H1 (cell line): ENCODE measurements around the gene NUP43. TPM values are rescaled to one million over a fixed set of nuclear protein-coding genes. Genes with fewer than 3 reads are reported as not detected.

Experiments used
- CHD7 ChIP-seq: fragments of 300-600 bp; sonication (generic); IDR thresholded peaks from 2 replicates; pipeline ENCODE4 v1.7.1; 2012; ENCODE audit warnings: low read length, moderate library complexity, mild to moderate bottlenecking, inconsistent platforms; ENCODE audit not compliant: insufficient replicate concordance
- TBP ChIP-seq: IDR thresholded peaks from 2 replicates; pipeline ENCODE4 v1.6.1; 2011; ENCODE audit warnings: low read depth, low read length, improper control_type of control experiment
- polyA plus RNA-seq, 7 experiments: library from polyadenylated mRNA; depleted of rRNA in 3 of 7; stranded (reverse) in 5 of 7; unstranded in 2 of 7; fragments of >200 nt in 5 of 7; fragments of 200-250 nt in 2 of 7; gene quantifications; 1 replicate in 5 of 7; 2 replicates in 1 of 7; 4 replicates in 1 of 7; pipeline versions ENCODE4 v1.2.1 to v1.2.3, GENCODE V29; 2011 to 2013; ENCODE audit warnings: missing spikeins in 2 of 7, mixed read lengths in 2 of 7
- total RNA-seq: library from RNA; stranded (reverse); fragmentation: NEBNext Ultra II Directional; extraction: Animal tissue kit (Norgen Biotek cat#: 25700); gene quantifications from 2 replicates; pipeline ENCODE4 v1.2.1, GENCODE V29; 2021

Gene NUP43
- total and polyA plus RNA-seq, 2 of the 8 experiments (the other 6 are each of a cell fraction or from before 2014, with no cell fraction given): 25.2 to 83.4 TPM

GRCh38 chr6:149752600-149753373 is 6.5 kb upstream of the NUP43 start (continued):
- TF ChIP-seq CHD7: no peak
- TF ChIP-seq TBP: no peak
